HG03571 (cell line): ENCODE measurements around the gene GLTP.
A peak's percentile ranks its signal among the peaks of the same experiment; 100 is the strongest.
"Not testable (repeated sequence)": the region's sequence is repeated elsewhere in the genome, so short reads cannot be mapped to it uniquely, and the experiment has no call there.

Experiments
- ATAC-seq: cut with Tn5 transposase; IDR thresholded peaks from one replicate; pipeline ENCODE4 v1.9.1; 2021; ENCODE audit not compliant: unreplicated experiment

GLTP gene

DNA sequence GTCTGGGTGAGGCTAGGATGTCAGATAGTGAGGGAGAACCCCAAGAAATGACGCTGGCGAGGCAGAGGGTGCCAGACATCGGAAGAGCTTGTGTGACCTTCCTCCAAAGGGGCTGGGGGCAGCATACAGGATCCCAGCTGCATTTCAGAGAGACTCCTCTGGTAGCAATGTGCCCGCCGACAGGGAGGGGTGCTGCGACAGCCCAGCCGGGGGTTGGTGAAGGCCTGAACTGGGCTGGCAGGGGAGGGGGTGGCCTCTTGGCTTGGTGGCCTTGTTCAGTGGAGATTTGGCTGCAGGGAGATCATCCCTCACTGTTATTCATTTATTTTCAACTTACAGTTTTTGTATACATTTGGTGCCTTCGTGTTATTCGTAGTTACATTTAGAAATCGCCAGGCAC lies 25.0 kb upstream of the GLTP start:
- no peak for ATAC-seq

DNA sequence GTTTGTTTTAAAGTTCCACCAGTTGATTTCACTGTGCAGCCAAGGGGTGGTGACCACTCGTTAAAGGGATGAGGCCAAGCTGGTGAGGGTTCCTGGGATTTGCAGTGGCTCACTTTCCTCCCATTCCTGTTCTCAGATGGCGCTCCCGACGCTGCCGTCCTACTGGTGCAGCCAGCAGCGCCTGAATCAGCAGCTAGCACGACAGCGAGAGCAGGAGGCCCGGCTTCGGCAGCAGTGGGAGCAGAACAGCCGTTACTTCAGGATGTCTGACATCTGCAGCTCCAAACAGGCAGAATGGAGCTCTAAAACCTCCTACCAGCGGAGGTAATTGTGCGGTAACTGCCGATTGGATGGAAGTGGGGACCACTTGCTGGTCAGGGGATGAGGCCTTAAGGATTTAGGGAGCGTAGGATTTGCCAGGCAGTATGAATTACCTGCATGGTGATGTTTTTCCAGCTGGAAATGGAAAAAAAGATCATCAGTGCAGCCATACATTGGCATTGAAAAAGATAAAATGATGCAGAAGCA lies 22.6 kb upstream of the GLTP start:
- ATAC-seq = no peak

DNA sequence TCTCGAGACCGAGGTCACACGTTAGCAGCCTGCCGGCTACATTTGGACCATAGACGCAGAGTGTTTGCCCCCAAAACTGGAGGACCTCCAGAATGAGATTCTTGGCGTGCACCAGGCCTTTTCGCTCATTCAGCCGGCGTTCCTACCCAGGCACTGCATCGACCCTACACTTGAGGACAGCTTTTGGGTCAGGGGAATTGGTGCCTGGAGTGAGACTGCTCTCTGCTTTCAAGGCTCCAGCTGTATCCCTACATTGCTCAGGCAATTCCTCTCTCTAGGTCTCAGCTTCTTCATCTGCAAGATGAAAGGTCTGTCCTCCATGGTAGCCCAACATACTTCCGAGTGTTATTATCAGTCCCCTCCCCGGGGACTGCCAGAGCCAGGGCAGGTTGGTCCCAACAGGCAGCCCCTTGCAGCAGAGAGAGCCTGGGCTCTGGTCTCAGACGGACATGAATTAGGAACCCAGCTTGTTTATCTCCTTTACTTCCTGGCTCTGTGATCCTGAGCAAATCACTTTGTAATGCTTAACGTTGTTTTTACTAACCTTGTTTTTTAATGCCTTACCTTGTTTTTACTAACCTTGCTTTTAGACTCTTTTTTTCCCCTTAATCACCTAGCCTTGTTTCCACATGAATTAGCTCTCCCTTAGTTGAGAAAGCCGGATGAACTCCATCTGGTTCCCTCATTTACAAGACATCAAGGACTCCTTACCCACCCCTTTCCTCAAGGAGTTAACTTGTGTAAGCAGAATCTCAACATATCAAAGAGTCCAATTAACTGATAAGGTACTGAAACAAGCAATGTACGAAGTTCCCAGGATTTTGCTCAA lies 20.6 kb upstream of the GLTP start:
- ATAC-seq = peak; percentile 21

DNA sequence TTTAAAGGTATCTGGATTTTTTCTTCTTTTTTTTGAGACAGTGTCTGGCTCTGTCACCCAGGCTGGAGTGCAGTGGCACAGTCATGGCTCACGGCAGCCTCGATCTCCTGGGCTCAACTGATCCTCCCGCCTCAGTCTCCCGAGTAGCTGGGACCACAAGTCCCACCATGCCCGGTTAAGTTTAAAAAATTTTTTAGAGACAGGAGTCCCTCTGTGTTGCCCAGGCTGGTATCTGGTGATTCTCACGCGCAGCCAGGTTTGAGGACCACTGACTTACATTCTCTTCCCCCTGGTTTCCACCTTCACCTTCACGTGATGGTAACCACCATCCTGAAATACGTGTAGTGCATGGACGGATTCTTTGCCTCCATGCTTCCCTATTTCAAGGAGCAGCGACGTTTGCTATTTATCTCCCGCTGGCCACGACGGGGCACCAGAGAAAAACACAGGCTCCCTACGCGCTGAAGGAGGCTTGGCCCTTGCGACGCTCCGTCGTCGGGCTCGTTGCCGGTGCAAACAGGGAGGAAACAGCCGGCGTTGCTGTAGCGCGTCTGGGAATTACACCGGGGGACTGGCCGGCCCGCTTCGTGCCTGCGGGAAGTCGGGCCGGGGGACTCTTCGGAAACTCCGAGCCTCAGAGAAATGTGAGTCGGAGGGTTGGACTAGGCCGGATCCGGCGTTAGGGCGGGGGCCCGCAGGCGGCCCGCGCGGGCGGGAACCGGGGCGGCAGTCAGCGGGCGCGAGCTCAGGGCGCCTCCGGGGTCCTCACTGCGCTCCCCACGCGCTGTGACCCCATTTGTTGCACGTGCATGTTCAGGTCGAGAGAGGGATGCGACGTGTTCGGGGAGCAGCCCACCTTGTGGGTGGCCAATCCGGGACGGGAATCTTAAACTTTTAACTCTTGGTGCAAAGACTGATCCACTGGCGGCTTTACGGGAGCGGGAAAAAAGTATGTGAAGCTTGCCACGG lies 19.7 kb upstream of the GLTP start, which contains the start of gene TCHP:
Gene TCHP, plus strand, starts transcription at position 492 of the 969 bp plus-strand sequence. CDS start 2,753 bp downstream, outside the sequence.
- ATAC-seq = peak; percentile 77

- not testable (repeated sequence) for ATAC-seq
Measured at GRCh38 chr12:109899345-109899744, 19.0 kb upstream of the GLTP start.

DNA sequence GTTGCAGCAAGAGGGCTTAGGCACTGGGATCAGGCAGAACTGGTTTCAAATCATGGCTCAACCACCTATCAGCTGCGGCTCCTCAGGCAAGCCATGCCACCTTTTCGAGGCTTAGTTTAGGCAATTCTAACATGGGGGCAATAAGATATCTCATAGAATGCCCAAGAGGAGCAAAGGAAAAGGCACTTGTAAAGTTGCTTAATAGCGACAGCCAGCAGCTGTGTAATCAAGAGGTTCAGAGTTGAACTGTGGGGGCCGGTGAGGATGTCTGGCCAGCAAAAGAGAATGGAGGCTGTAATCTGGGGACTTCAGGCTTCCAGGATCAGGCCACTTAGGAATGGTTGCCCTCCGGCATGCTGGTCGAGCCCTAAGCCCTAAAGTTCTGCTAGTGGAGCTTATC lies 16.7 kb upstream of the GLTP start:
- no peak for ATAC-seq

GRCh38 chr12:109896188-109896587 lies 15.8 kb upstream of the GLTP start:
- no peak for ATAC-seq

- ATAC-seq = no peak
Measured at GRCh38 chr12:109894939-109895338, 14.6 kb upstream of the GLTP start.

GRCh38 chr12:109893261-109893995 lies 13.1 kb upstream of the GLTP start:
- ATAC-seq = no peak

- ATAC-seq = peak; percentile 58
Measured at GRCh38 chr12:109892748-109893147, 12.4 kb upstream of the GLTP start.

DNA sequence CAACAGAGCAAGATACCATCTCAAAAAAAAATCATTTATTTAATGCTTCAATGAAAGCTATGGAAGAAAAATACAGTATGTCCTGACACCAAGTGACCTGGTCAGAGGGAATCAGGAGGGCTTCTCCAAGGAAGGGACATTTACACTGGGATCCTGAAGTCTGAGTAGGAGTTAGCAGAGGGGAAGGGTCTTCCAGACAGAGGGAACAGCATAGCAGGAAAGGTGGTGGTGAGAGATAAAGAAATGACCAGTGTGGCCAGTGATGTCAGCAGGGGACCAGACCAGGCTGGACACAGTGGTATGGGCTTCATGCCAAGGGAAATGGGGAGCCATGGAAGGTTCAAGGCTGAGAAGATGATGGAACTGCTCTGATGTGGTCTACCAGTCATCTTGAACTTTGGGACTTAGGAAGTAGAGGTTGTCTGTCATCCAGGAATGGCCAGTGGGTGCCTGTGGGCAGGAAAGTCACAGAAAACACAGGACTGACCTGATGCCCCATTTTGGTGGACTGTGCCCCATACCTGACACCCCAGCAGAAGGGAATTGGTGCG lies 11.9 kb upstream of the GLTP start:
- ATAC-seq = no peak

DNA sequence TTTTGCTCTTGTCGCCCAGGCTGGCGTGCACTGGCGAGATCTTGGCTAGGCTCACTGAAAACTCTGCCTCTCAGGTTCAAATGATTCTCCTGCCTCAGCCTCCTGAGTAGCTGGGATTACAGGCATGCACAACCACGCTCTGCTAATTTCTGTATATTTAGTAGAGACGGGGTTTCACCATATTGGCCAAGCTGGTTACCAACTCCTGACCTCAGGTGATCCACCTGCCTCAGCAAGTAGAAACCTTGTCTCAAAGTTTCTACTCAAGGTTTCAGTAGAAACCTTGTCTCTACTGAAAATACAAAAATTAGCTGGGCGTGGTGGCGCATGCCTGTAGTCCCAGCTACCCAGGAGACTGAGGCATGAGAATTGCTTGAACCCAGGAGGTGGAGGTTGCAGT lies 11.4 kb upstream of the GLTP start:
- ATAC-seq = not testable (repeated sequence)

GRCh38 chr12:109890620-109891170 lies 10.4 kb upstream of the GLTP start:
- no peak for ATAC-seq

GRCh38 chr12:109888179-109889020 lies 8.1 kb upstream of the GLTP start:
- no peak for ATAC-seq

GRCh38 chr12:109885616-109886015 lies 5.3 kb upstream of the GLTP start:
- ATAC-seq = no peak

GRCh38 chr12:109883461-109883860 lies 3.1 kb upstream of the GLTP start:
- no peak for ATAC-seq

DNA sequence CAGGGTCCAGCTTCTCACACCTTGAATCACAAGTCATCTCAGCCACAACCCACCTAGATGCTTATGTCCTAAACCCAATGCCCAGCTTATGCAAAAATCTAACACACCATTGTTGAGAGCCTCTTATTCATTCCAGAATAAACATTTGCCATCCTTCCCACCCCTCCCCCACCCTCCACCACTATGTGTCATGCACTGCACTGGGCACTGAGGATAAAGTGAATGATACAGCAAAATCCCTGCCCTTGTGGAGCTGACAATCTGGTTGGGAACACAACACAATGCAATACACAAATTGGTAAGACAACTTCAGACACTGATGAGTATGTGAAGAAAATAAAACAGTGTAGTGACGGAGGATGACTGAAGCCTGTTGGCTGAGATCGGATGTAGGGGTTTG lies 1.4 kb upstream of the GLTP start:
- ATAC-seq = no peak

GRCh38 chr12:109880938-109881337 lies 597 bp upstream of the GLTP start:
- no peak for ATAC-seq

- no peak for ATAC-seq
Measured at GRCh38 chr12:109879351-109880042, 844 bp downstream of the GLTP start.
